Measurements from ENCODE around the gene CPNE6. TPM values are rescaled to one million over a fixed set of nuclear protein-coding genes. Genes with fewer than 3 reads are reported as not detected.

CPNE6 gene
- total and polyA plus RNA-seq, 7 donors: 0.06 TPM; not detected in 6

GRCh38 chr14:24092505-24093206 lies 21.3 kb downstream of the CPNE6 start:
- intact Hi-C loops (cut with DNase I): loop anchor here in 1 of 2 donors (5.0 to 10.0 kb wide), 2 partner anchors 80 to 118 kb away; no protein-coding TSS in a partner anchor
- Histone ChIP-seq H3K9me3 (no peaks in the 10 kb centered on the region), H3K4me3 (no peak overlapping the region), H3K27ac (no peak overlapping the region), H3K4me1 (peaks cover 6% of the 10 kb centered on the region), H3K27me3 (ENCODE audit: insufficient read depth in 3 of 3, low read length in 2 of 3) (no peaks in the 10 kb centered on the region), H3K36me3 (ENCODE audit: insufficient read depth in 1 of 2, low read depth in 1 of 2) (no peaks in the 10 kb centered on the region)
- ATAC-seq (no peak), DNase-seq (no peak)
- 83 to 92% (median 86%) methylated on average over 4 of the region's 4 CpGs for WGBS, 3 donors
- no peak for TF ChIP-seq CTCF (IDR thresholded peaks at IDR 0.05)

GRCh38 chr14:24093207-24093900 lies 22.0 kb downstream of the CPNE6 start:
- Histone ChIP-seq H3K27me3 (ENCODE audit: insufficient read depth in 3 of 3, low read length in 2 of 3) (no peaks in the 10 kb centered on the region), H3K4me1 (peaks cover 6% of the 10 kb centered on the region), H3K36me3 (ENCODE audit: insufficient read depth in 1 of 2, low read depth in 1 of 2) (no peaks in the 10 kb centered on the region), H3K27ac (peak overlapping the region; percentile 75), H3K4me3 (peak overlapping the region; percentile 80), H3K9me3 (no peaks in the 10 kb centered on the region)
- 82 to 86% (median 84%) methylated on average over 19 of the region's 19 CpGs for WGBS, 3 donors
- ATAC-seq (no peak), DNase-seq (no peak)
- TF ChIP-seq CTCF (IDR thresholded peaks at IDR 0.05): no peak
- intact Hi-C loops (cut with DNase I): loop anchor here in 1 of 2 donors (5.0 to 10.0 kb wide), 2 partner anchors 81 to 119 kb away; no protein-coding TSS in a partner anchor

GRCh38 chr14:24093901-24094840 lies 22.8 kb downstream of the CPNE6 start, which contains the start of gene PCK2:
Gene PCK2 (plus strand): TSS chr14:24094311. CDS start chr14:24094406, 95 bp downstream.
- Histone ChIP-seq H3K27me3 (ENCODE audit: insufficient read depth in 3 of 3, low read length in 2 of 3) (no peaks in the 10 kb centered on the region), H3K4me3 (peak within 1 kb of the TSS; percentile 80), H3K9me3 (no peaks in the 10 kb centered on the region), H3K4me1 (peaks cover 6% of the 10 kb centered on the region), H3K36me3 (ENCODE audit: insufficient read depth in 1 of 2, low read depth in 1 of 2) (no peaks in the 10 kb centered on the region), H3K27ac (peak within 1 kb of the TSS; percentile 75)
- 1 to 4% (median 1%) methylated on average over 48 to 68 of the region's 68 CpGs for WGBS, 3 donors
- ATAC-seq: peak; percentile 87 to 92 (median 88)
- DNase-seq: peak; percentile 94 to 96
- intact Hi-C loops (cut with DNase I): loop anchor here (2.0 to 10.0 kb wide), 3 partner anchors 15 to 119 kb away; no protein-coding TSS in a partner anchor
- no peak for TF ChIP-seq CTCF (IDR thresholded peaks at IDR 0.05)

GRCh38 chr14:24094841-24095270 lies 23.5 kb downstream of the CPNE6 start:
- Histone ChIP-seq H3K27me3 (ENCODE audit: insufficient read depth in 3 of 3, low read length in 2 of 3) (no peaks in the 10 kb centered on the region), H3K4me3 (peak overlapping the region; percentile 80), H3K27ac (peak overlapping the region; percentile 75), H3K4me1 (peaks cover 6% of the 10 kb centered on the region), H3K36me3 (ENCODE audit: insufficient read depth in 1 of 2, low read depth in 1 of 2) (no peaks in the 10 kb centered on the region), H3K9me3 (no peaks in the 10 kb centered on the region)
- DNase-seq (no peak), ATAC-seq (peak in 1 of 4 donors; percentile 5)
- TF ChIP-seq CTCF (IDR thresholded peaks at IDR 0.05): no peak
- intact Hi-C loops (cut with DNase I): loop anchor here (2.0 to 10.0 kb wide), 3 partner anchors 14 to 120 kb away; no protein-coding TSS in a partner anchor
- 34 to 47% (median 43%) methylated on average over 14 of the region's 14 CpGs for WGBS, 3 donors

Data from psoas muscle (tissue), 8 donors.